Right lobe of liver (tissue), 6 donors: ENCODE results near the gene SNURF. TPM values are rescaled to one million over a fixed set of nuclear protein-coding genes. Genes with fewer than 3 reads are reported as not detected.
"Not testable (repeated sequence)": the region's sequence is repeated elsewhere in the genome, so short reads cannot be mapped to it uniquely, and the experiment has no call there.

Experiments used
- ATAC-seq, 4 donors: fragments of 200-7000 bp; cut with Tn5 transposase; one replicate each; pipeline ENCODE4 v1.9.1; 2020; ENCODE audit warnings: mild to moderate bottlenecking in 4 of 4, moderate library complexity in 4 of 4
- DNase-seq, 3 donors: peaks; one replicate each; pipeline ENCODE4 v3.0.0-alpha.2; 2020
- H3K27ac ChIP-seq, 3 donors: fragments of 200-600 bp; one replicate each; pipeline ENCODE4 v1.8.0; 2022
- H3K27me3 ChIP-seq, 2 donors: fragments of 200-600 bp; one replicate each; pipeline ENCODE4 v1.8.0; 2022
- H3K36me3 ChIP-seq, 4 donors: fragments of 200-600 bp; sonication (generic) in 1 of 4; one replicate each; pipeline versions ENCODE4 v1.5.1 to v1.8.0; 2017 to 2022; ENCODE audit warnings: control low read depth in 1 of 4
- H3K4me1 ChIP-seq, 4 donors: fragments of 200-600 bp; sonication (generic) in 1 of 4; one replicate each; pipeline versions ENCODE4 v1.5.1 to v1.8.0; 2017 to 2022; ENCODE audit warnings: control low read depth in 1 of 4
- H3K4me3 ChIP-seq, 3 donors: fragments of 200-600 bp; one replicate each; pipeline ENCODE4 v1.8.0; 2022
- H3K9me3 ChIP-seq, 4 donors: fragments of 200-600 bp; sonication (generic) in 1 of 4; one replicate each; pipeline versions ENCODE4 v1.5.1 to v1.8.0; 2017 to 2022; ENCODE audit warnings: control low read depth in 1 of 4
- POLR2A ChIP-seq: fragments of 450-650 bp; IDR thresholded peaks from one replicate; pipeline ENCODE4 v1.6.1; 2017; ENCODE audit warnings: antibody characterized with exemption, mild to moderate bottlenecking
- WGBS: methylation state at CpG from one replicate; pipeline ENCODE4 v1.1.6; 2018; ENCODE audit warnings: low coverage, low lambda C conversion rate; ENCODE audit not compliant: insufficient coverage; ENCODE audit errors: missing lambda C conversion rate; 5-methylcytosine and 5-hydroxymethylcytosine counted together
- intact Hi-C, 2 donors: fragments of 100-400 bp; cut with DNase I; formaldehyde crosslinking; loops; one replicate each; pipeline versions ENCODE4 v1.11.2 to v1.14.1; 2022
- total RNA-seq, 6 experiments: library from RNA; depleted of rRNA in 2 of 6; stranded (reverse); fragments of >200 nt in 2 of 6; fragmentation: NEBNext Ultra II Directional in 3 of 6; extraction: Animal tissue kit (Norgen Biotek cat#: 25700) in 3 of 6; gene quantifications; one replicate each; pipeline versions ENCODE4 v1.1.0 to v1.2.4, GENCODE V29; 2016 to 2023
- TF ChIP-seq, protein P1 (sequence below), 4 donors: fragments of 200-600 bp in 3 of 4; fragments of 450-650 bp in 1 of 4; IDR thresholded peaks; one replicate each; pipeline versions ENCODE4 v1.5.1 to v1.8.0; 2016 to 2022; ENCODE audit warnings: antibody characterized with exemption in 4 of 4, mild to moderate bottlenecking in 2 of 4
- donor health status: DM: no; HTN: yes; CAD: no.
- donor health status: DM: no; HTN: no; CAD: no.
- donor health status: DM: no; HTN: no; CAD: no.
- donor health status: DM: no; HTN: yes; CAD: no.
- donor health status: DM: no; HTN: yes; CAD: no.

The SNURF gene
- total RNA-seq, 6 experiments from 2014 or later = 0.99 to 5.1 (median 2.6) TPM; not detected in 1

DNA sequence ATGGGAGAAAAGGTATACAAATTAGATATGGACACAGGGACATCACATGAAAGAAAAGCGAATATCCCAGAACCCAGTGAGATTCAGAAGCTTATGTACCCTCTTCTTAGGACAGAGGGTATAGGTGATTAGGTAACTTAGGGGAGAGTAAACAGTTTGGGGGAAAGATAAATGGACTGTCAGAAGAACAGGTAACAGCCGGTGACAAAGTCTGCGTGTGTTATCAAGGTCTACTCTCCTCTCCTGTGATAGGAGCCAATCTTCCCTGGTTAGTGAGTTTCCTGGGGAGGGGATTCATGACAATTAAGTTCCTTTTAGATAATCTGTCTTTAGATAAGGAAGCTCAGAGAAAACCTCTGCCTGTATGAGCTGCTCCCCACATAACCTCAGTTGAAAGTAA is 30.6 kb upstream of the SNURF start:
- WGBS = 18% methylated on average over 3 of the region's 3 CpGs
- H3K36me3 ChIP-seq = no peaks in the 10 kb centered on the region
- no peak for TF ChIP-seq POLR2A
- TF ChIP-seq, protein P1, sequence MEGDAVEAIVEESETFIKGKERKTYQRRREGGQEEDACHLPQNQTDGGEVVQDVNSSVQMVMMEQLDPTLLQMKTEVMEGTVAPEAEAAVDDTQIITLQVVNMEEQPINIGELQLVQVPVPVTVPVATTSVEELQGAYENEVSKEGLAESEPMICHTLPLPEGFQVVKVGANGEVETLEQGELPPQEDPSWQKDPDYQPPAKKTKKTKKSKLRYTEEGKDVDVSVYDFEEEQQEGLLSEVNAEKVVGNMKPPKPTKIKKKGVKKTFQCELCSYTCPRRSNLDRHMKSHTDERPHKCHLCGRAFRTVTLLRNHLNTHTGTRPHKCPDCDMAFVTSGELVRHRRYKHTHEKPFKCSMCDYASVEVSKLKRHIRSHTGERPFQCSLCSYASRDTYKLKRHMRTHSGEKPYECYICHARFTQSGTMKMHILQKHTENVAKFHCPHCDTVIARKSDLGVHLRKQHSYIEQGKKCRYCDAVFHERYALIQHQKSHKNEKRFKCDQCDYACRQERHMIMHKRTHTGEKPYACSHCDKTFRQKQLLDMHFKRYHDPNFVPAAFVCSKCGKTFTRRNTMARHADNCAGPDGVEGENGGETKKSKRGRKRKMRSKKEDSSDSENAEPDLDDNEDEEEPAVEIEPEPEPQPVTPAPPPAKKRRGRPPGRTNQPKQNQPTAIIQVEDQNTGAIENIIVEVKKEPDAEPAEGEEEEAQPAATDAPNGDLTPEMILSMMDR (IDR thresholded peaks at IDR 0.05) = no peak
- H3K4me1 ChIP-seq = no peaks in the 10 kb centered on the region
- no peaks in the 10 kb centered on the region for H3K27me3 ChIP-seq
- H3K4me3 ChIP-seq = no peak overlapping the region
- DNase-seq (no peak), ATAC-seq (no peak)
- intact Hi-C loops = no loop called here
- no peak overlapping the region for H3K27ac ChIP-seq
- no peaks in the 10 kb centered on the region for H3K9me3 ChIP-seq

DNA sequence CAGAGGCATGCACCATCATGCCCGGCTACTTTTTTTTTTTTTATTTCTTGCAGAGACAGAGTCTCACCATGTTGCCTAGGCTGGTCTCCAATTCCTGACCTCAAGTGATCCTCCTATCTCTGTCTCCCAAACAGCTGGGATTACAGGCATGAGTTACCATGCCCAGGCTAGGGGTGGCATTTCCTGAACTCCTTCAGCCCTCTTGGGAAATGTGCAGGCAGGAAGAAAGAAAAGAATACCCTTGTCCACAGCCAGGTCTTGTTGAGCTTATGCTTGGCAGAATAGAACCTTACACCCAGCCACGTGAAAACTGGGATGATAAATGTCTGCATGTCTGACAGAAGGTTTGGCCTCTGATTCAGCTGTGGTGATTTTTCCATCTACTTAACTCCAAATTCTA is 30.2 kb upstream of the SNURF start:
- H3K4me1 ChIP-seq = no peaks in the 10 kb centered on the region
- 9% methylated on average over 2 of the region's 2 CpGs for WGBS
- TF ChIP-seq POLR2A = no peak
- TF ChIP-seq, protein P1 (IDR thresholded peaks at IDR 0.05) = no peak
- no peak for DNase-seq
- no peak for ATAC-seq
- no peak overlapping the region for H3K4me3 ChIP-seq
- H3K27ac ChIP-seq = no peak overlapping the region
- H3K27me3 ChIP-seq = no peaks in the 10 kb centered on the region
- intact Hi-C loops = no loop called here
- H3K9me3 ChIP-seq = no peaks in the 10 kb centered on the region
- no peaks in the 10 kb centered on the region for H3K36me3 ChIP-seq

DNA sequence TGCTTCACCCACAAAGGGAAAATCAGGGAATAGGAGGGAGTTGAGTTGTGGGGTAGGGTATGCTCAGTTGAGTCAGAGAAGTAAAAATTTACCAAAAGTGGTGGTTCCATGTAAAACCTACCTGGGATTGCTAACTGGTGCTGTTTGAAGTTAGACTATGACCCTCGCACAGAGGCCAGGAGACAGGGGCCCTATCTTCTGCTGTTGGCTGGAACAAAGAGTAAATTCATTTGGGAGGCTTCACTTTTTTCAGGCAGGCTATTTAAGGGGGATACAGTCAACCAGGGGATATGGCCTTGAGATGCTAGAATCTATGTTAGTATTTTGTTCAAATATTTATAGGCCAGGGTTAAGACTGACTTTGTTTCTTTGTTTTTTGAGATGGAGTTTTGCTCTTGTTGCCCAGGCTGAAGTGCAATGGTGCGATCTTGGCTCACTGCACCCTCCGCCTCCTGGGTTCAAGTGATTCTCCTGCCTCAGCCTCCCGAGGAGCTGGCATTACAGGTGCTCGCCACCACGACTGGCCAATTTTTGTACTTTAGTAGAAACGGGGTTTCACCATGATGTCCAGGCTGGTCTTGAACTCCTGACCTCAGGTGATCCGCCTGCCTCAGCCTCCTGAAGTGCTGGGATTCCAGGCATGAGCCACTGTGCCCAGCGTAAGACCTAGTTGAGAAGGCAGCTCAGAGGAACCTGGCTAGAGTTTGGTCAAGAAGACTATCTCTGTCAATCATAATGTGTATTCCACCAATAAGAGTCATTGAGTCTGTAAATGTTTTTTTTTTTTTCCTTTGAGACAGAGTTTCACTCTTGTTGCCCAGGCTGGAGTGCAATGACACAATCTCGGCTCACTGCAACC is 22.7 kb upstream of the SNURF start:
- H3K36me3 ChIP-seq, H3K4me3 ChIP-seq, H3K9me3 ChIP-seq, H3K27ac ChIP-seq, ATAC-seq, intact Hi-C loops, H3K27me3 ChIP-seq, H3K4me1 ChIP-seq, DNase-seq: not testable (repeated sequence)
- WGBS = 49% methylated on average over 10 of the region's 10 CpGs

DNA sequence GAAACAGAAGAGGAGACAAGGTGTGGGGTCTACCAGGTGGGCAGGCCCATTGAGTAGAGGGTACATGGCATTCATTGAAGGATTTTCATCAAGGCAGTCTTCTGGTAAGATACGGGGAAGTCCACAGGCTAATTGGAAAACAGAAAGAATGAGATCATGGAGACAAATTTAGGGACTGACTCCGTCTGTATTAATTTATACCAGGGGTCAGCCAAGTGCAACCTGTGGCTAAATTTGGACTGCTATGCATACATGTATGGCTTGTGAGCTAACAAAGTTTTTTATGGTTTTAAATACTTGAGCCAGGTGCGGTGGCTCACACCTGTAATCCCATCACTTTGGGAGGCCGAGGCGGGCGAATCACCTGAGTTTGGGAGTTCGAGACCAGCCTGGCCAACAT is 21.1 kb upstream of the SNURF start:
- WGBS = 64% methylated on average over 4 of the region's 7 CpGs
- H3K27me3 ChIP-seq = no peaks in the 10 kb centered on the region
- DNase-seq (no peak), ATAC-seq (no peak)
- intact Hi-C loops = no loop called here
- no peak overlapping the region for H3K4me3 ChIP-seq
- no peaks in the 10 kb centered on the region for H3K36me3 ChIP-seq
- no peaks in the 10 kb centered on the region for H3K4me1 ChIP-seq
- no peak overlapping the region for H3K27ac ChIP-seq
- TF ChIP-seq, protein P1 (IDR thresholded peaks at IDR 0.05) = no peak
- no peak for TF ChIP-seq POLR2A
- no peaks in the 10 kb centered on the region for H3K9me3 ChIP-seq

DNA sequence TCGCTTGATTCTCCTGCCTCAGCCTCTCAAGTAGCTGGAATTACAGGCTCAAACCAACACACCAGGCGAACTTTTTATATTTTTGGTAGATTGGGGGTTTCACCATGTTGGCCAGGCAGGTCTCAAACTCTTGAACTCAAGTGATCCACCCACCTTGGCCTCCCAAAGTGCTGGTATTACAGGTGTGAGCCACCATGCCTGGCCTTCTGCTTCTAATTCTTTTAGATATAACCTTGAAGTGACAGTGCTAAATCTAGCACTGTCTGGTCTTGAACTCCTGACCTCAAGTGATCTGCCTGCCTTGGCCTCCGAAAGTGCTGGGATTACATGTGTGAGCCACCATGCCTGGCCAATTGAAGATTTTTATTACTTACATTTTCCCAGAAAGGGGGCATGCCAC is 16.6 kb upstream of the SNURF start:
- intact Hi-C loops, DNase-seq, ATAC-seq, H3K27ac ChIP-seq, H3K4me3 ChIP-seq, H3K27me3 ChIP-seq, H3K9me3 ChIP-seq, H3K4me1 ChIP-seq, H3K36me3 ChIP-seq: not testable (repeated sequence)
- WGBS = 59% methylated on average over 3 of the region's 3 CpGs
